COLO668 (cell line): Measurements from ENCODE around the gene N4BP2L2.
A peak's percentile ranks its signal among the peaks of the same experiment; 100 is the strongest.

Source experiments
- DNase-seq: peaks from one replicate; lab custom pipeline; 2025; ENCODE audit not compliant: unreplicated experiment; lab: John Stamatoyannopoulos, UW

Gene N4BP2L2

DNA sequence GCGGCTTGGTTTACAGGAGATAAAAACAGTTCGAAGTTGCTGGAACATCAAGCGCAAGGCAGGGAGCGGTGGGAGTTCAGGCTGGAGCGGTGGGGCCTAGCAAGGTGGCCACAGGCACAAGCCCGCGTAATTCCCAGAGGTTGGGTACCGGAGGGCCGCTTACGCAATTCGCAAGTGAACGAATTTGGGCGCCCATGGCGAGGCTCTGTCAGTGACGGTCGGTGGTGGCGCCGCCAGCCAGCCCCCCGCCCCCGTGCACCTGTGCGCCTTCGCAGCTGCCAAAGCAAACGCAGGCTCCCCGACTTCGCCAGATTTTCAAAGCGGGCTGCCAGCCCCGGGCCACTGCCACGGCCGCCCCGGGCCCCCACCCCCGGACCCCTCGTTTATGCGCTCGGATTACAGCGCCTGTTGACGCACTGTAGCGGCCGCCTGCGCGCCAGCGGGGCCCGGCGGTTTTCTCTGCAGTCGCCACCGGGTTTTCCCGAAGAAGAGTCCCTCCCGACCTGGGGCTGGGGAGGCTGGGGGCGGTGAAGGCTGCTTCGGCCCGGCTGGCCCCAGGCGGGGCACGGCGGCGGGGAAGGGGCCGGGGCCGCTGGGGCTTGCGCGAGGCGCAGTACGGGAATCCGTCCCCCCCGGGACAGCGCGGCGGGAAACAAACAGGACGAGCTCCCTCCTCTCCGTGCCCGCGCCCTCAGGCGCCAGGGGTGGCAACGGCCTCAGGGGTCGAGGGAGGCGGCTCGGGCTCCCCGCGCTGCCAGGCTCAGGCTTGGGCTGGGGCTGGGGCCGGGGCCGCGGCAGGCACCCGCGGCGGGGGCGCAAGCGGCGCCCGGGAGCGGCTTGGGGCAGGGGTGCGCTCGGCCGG is 111.4 kb downstream of the N4BP2L2 start:
- DNase-seq, result peak; percentile 88

DNA sequence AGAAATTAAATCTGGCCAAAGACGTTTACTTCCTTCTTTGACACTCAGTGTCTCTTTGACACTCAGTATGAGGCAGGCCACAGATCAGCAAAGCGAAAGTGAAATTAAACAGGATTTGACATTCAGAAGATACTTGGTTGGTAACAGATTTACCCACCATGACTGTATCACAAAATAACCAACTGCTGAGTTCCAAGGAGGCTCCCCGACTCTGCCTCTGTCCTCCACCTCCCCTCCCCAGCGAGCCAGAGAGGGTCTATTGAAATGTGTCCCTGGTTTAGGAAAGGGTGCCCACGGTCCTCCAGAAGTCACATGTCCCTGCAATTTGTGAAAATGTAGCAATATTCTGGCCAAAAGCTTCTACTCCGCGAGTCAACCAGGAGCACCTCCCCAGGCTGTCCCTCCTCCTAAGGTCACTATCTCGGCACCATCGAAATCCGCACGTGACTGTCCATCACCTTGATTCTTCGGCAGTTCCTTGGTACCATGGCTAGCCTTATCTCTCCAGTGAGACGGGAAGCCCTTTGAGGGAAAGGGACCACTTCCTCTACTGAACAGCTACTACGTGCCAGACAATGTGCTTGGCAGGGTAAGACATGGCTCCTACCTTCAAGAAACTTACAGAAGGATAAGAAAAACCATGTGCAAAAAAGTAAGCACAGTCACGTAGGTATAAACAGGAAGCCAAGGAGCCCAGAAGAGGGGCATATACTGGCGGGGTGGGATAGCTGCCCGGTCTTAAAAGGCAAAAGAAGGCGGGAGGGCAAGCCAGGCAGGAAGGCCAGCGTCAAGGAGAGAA is 112.2 kb downstream of the N4BP2L2 start:
- no peak for DNase-seq

DNA sequence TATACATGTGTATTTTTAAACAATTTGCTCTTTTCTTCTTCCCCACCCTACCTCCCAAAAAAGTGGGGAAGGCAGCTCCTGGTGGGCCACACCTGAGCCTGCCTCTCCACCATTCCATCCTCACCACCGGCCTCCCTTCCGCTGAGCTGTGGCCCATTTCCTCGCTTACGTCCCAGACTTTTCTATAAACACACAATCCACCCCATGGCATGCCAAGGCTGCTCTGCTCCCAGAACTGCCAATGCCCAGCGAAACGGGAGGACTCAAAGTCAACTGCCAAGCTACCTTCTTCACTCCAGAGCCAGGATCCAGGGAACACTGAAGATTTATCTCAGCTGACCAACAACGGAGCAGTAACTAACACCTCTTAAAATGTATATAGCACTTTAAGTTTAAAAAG is 113.4 kb downstream of the N4BP2L2 start:
- DNase-seq, result no peak

DNA sequence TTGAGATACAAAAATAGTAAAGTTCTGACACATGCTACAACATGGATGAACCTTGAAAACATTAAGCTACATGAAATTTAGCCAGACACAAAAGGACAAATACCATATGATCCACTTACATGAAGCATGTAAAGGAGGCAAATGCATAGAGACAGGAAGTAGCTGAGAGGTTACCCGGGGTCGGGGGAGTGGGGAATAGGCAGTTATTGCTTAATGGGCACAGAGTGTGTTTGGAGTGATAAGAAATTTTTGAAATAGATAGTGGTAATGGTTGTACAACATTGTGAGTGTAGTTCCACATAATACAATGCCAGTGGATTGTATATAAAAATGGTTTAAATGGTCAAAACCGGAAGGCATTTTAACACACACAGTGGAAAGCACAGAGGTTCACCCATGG is 115.0 kb downstream of the N4BP2L2 start:
- no peak for DNase-seq

DNA sequence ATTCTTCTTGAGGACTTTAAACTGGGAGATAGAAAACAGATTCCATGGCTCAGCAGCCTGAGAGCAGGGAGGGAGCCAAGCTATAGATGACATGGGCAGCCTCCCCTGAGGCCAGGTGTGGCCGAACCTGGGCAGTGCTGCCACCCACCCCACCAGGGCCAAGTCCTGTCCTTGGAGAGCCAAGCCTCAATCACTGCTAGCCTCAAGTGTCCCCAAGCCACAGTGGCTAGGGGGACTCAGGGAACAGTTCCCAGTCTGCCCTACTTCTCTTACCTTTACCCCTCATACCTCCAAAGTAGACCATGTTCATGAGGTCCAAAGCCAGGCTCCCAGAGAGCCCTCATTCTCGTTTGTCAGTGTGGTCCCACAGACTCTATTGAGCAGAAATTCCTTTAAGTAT is 118.7 kb downstream of the N4BP2L2 start:
- no peak for DNase-seq

DNA sequence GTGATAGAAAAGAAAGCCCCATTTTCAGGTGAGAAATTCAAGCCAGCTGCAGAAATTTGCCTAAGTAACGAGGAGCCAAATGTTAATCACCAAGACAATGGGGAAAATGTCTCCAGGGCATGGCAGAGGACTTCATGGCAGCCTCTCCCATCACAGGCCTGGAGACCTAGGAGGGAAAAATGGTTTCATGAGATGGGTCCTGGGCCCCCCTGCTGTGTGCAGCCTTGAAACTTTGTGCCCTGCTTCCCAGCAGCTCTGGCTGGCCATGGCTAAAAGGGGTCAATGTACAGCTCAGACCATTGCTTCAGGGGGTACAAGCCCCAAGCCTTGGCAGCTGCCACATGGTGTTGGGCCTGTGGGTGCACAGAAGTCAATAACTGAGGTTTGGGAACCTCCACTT is 120.6 kb downstream of the N4BP2L2 start:
- DNase-seq, result no peak

DNA sequence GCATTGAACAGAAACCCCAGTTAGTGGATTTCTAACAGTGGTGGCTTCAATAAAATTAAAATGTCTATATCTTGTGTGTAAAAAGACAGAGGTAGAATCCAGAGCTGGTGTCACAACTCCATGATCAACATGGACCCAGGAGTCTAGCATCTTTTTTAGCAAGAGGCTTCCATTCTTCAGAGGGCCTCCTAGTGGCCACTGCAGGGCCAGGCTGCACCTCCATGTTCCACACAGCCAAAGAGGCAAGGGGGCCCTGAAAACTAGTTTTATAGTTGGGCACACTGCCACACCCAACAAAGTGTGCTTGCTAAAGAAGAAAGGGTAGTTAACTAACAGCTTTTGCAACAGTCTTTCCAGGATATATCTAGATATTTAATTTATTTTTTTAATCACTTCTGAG is 123.6 kb downstream of the N4BP2L2 start:
- DNase-seq, result peak; percentile 39

DNA sequence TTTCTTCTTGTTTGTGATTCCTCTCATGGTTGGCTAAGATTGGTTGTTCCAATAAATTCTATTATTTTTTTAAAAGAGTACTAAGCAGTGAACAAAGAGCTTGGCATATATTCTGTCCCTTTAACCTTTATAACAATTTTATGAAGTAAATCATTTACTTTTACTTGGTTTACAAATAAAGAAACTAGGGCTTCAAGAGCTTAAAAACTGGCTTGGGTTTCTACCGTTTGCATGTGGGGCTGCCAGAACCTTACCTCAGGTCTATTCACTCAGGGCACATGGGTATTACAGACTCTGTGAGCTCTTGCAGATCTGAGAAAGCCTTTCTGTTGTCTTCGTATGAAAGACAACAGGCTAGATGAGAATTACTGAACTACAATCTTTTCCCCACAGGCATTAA is 124.0 kb downstream of the N4BP2L2 start:
- DNase-seq, result no peak

DNA sequence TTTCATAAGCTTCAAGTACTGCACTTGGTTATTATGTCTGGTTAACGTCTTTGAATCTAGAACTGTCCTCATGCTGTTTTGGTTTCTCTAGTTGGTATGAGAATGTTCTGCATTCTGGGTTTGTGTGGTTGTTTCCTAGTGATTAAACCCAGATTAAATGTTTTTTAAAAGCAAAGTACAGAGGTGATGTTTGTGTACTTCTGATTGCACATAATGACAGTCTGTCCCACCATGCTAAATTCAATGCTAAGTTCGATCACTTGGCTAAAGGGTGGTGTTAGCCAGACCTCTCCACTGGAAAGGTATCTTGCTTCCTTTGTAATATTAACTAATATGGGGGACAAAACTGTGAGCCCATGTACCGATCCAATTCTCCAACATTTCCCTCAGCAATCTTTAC is 125.3 kb downstream of the N4BP2L2 start:
- no peak for DNase-seq

DNA sequence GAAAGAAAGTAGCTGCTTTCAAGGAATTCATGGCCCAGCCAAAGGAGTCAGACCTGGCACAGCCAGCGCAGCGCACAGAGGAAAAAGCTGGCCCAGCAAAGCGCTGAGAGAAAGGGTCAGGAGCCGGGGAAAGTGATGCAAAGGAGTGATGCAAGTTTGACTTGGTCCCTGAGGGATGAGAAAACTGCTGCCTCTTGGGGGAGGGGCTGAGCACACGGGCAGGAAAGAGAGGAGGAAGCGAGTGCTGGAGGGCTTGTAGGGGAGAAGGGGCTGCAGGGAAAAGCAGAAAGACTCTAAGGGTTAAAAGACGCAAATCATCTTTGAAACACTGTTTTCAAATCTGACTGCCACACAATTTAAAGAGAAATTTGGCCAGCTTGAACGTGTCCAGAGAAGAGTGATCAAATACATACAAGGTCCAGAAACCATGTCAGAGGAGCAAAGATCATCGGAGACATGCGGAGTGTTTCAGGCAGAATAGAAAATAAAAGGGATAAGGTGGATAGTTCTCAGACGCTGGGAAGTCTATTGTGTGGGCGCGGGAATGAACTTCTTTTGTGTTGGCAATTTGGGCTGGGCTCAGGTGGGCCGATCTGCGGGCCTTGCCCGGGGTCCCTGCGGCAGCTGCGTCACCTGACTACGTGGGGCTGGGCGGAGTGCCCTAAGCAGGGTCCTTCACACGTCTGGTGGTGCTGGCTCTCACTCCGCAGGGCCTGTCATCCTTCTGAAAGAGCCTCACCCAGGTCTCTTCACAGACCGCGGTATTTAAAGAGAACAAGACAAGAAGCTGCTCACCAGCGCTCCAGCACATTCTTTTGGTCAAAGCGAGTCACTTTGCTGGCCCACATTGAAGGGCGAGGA is 128.8 kb downstream of the N4BP2L2 start:
- DNase-seq, result no peak

DNA sequence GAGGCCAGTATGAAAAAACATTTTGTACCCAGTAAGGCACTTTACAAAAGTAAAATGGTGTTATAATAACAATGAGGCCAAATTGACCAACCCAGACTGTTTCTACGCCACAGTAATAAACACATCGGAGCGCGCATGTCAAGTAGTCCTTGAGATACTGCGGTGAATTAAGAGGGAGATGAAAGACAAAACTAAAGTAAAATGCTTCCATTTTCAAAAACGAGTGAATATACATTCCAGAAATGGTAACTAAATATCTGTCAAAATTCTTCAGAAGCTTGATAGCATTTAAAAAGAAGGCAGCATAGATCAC is 129.6 kb downstream of the N4BP2L2 start:
- peak; percentile 59 for DNase-seq

DNA sequence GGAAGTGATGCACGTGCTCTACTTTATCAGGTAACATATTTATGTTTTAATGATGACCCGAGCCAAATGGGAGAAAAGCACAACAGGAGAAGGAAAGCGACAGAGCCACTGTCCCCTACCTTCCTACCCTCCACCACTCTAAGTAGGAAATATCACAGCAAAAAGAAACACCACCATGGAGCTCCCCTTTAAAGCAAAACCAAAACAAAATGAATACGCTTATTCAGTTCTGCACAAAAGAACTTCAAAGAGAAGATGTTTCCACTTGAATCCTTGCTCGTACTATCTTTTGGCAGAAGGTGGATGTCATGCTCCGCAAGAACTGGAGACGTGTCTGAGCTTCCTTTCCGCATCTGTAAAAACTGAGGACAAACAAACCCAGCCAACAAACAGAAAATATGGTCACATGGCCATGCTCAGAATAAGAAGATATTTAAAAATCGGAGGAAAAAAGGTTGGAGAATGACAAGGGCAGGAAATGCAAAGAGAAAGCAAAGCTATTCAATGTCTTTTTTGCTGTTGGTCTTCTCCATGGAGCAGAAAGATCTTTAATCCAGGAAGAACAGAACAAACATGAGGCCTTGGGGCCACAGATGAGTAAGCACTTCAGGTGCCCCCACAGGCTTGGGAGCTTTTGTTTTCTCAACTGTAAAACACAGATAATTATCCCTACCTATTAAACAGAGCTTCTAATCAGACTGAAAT is 130.1 kb downstream of the N4BP2L2 start:
- DNase-seq, result peak; percentile 59

DNA sequence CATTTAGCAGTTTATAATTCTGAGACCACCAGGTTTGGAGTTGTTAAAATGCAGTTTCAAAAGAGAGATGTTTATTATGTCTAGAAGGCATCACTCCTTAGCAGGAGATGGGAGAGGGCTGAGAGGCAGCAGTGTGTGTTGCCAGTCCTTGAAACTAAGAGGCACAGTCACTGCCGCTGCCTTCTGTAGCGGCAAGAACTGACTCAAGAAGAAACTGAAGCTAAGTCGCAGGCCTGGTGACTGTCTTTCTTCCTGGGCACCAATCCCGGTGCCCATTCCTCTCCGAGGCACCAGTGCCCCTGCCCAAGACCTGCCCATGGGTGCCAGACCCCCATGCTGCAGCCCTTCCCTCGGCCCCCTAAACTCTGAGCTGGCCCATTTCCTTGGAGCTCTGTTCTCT is 130.7 kb downstream of the N4BP2L2 start:
- DNase-seq, result no peak

DNA sequence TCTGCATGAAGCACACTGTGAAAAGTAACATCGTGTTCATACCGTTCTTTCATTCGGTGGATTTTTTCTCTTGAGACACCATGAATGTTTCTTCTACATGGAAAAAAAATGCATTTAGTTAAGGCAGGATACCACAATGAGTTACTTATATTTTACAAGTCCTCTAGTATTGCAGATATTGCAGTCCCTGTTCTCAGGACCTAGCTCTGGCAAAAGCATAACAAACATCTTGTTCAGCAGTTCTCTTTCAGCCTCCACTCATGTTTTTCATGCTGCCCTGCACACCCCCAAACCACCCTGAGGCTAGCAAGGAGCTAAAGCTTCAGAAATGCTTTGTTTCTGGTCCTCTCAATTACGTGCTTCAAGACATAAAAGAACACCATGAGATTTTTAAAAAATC is 135.5 kb downstream of the N4BP2L2 start:
- DNase-seq, result no peak

DNA sequence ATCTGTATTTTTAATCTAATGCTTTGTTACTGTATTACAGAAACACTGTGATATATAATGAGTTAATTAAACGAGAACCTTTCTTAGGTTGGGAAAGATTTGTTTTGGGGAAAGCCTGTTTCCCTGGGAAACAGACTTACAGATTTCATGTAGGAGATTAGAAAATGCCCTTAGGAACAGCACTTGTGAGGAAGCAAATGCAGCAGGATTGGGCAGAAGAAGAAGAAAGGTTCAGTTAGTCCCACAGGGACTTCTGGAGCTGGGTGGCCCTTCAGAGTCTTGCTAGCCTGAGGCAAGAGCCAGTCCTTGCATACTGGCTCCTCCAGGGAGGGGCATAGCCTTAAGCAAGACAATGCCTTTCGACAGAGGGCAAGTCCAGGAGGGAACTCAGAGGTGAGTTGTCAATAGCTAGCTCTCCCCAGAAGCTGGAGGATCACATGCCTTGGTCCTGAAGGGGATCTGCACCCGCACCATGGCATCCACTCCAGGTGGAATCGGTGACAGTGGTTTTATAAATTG is 147.4 kb downstream of the N4BP2L2 start:
- DNase-seq, result no peak

DNA sequence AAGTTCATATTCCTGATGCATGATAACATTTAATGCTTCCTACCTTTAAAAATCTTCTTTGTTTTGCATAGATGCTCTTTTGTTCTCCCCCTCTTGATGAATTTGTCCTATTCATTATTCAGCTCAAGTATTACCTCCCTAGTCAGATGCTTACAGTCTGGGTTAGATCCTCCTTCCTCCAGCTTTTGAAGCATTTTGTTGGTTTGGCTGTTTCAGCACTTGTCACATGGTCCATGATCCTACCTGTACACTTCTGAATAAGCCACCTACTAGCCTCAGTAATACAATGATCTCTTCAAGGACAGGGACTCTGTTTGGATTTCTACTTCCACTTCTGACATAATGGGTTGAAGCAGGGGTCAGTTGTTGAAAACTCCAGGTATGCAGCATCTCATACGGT is 148.1 kb downstream of the N4BP2L2 start:
- DNase-seq, result no peak

DNA sequence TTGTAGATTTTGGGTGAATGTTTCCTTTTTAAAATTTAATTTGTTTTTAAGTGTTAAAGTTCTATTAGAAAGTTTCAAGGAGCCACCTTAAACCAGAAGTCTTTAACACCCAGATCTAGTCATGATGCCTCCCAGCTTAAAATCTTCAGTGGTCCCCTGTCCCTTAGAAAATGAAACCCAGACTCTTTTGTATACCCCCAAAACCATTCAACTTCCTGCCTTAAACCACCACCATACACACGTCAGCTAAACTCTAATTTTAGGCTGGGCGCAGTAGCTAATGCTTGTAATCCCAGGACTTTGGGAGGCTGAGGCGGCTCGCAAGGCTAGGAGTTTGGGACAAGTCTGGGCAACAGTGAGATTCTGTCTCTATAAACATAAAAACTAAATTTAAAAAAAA is 148.5 kb downstream of the N4BP2L2 start:
- no peak for DNase-seq

DNA sequence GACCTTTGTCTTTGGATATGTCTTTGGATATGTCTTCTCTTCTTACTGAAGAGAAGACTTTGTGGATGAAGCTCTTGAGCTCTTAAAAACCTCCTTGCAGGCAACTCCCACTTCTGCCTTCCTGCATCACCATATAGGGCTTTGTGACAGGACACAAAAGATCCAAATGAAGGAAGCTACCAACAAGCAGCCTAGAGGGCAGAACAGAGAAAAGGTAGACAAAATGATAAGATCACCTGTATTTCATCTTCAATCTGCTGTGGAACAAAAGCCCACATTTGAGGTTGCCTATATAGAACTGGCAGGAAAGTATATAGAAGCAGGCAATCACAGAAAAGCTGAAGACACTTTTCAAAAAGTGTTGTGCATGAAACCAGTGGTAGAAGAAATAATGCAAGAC is 153.2 kb downstream of the N4BP2L2 start:
- DNase-seq, result no peak

DNA sequence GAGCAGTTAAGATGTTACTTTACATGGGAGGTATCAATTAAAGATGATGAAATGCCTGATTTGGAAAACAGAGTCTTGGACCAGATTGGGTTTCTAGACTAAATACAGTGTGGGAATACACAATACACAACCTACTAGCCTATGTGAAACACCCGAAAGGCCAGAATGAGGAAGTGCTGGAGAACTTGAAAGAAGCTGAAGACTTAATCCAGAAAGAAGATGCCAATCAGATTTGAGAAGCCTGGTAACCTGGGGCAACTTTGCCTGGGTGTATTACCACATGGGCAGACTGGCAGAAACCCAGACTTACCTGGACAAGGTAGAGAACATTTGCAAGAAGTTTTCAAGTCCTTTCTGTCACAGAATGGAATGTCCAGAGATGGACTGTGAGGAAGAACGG is 153.9 kb downstream of the N4BP2L2 start:
- DNase-seq, result no peak

DNA sequence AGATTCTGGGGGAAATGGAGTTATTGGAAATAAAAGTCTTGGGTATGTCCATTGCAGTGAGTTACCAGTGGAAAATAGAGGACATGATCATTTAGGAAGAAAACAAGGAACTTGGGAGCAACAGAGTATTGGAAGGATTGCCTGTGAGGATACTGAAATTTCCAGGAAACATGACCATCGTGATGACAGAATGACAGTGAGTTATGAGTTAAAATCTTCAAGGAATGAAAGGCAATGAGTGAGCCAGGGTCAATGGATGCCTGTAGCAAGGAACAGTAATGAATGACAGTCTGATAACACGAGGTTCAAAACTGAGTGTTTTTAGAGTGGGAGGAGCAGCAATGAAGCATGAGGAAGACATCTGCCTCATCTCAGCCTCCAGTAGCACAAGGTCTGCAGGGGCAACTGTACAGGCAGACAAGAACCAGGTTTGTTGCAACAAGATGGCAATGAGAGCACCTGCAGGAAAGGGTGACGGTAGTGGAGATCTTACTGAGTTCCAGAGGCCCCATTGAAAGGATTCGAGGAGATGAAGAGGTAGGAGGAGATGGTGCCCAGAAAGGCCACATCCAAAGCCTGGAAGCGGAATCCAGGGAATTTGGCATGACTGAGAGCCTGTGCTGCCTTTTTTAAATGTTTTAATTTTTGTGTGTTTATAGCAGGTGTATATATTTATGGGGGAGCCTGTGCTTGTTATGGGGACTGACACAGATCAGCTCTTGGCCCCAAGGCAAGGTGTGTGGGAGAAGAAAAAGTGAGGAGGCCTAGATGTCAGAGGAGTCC is 154.6 kb downstream of the N4BP2L2 start:
- no peak for DNase-seq
